ENCODE results near the gene TEKT2.

- no peak for TF ChIP-seq CTCF (IDR thresholded peaks at IDR 0.05; ENCODE audit: low read depth, low read length, poor library complexity, severe bottlenecking)
- no peak for TF ChIP-seq EZH2phosphoT487 (IDR thresholded peaks at IDR 0.05; ENCODE audit: borderline replicate concordance, low read length)
Measured at GRCh38 chr1:36062315-36062714, 21.6 kb upstream of the TEKT2 start.
